Keratinocyte (primary cell): ENCODE measurements around the gene DEDD. TPM values are rescaled to one million over a fixed set of nuclear protein-coding genes. Genes with fewer than 3 reads are reported as not detected.

Source experiments
- DNase-seq: peaks from one replicate; pipeline ENCODE4 v3.0.0-alpha.2; 2011; ENCODE audit warnings: low read depth, missing footprints, low spot score
- FAIRE-seq: peaks from 2 replicates; lab custom pipeline; 2011; peaks lifted over from hg19 to GRCh38; lab: Jason Lieb, UNC
- H2AFZ ChIP-seq: 2 replicates; pipeline ENCODE4 v1.6.0; 2012; ENCODE audit warnings: low read length, control low read depth, inconsistent platforms; ENCODE audit not compliant: control insufficient read depth
- H3K27ac ChIP-seq: 2 replicates; pipeline ENCODE4 v1.5.1; 2011; ENCODE audit warnings: low read length; ENCODE audit not compliant: control insufficient read depth, insufficient read depth
- H3K27me3 ChIP-seq: 3 replicates; pipeline ENCODE4 v1.6.0; 2011; ENCODE audit warnings: low read length; ENCODE audit not compliant: control insufficient read depth, insufficient read depth; ENCODE audit errors: extremely low read depth
- H3K36me3 ChIP-seq, 2 experiments: 2 replicates in 1 of 2; 3 replicates in 1 of 2; pipeline ENCODE4 v1.5.1; 2011; ENCODE audit warnings: low read length in 2 of 2, mild to moderate bottlenecking in 1 of 2; ENCODE audit not compliant: control insufficient read depth in 2 of 2, insufficient read depth in 2 of 2; ENCODE audit errors: extremely low read depth in 1 of 2
- H3K4me1 ChIP-seq: 3 replicates; pipeline ENCODE4 v1.5.1; 2011; ENCODE audit warnings: low read length; ENCODE audit not compliant: control insufficient read depth, insufficient read depth; ENCODE audit errors: extremely low read depth
- H3K4me2 ChIP-seq: 3 replicates; pipeline ENCODE4 v1.6.0; 2011; ENCODE audit warnings: low read depth, low read length; ENCODE audit not compliant: control insufficient read depth, insufficient read depth; ENCODE audit errors: extremely low read depth
- H3K4me3 ChIP-seq, 3 experiments: fragments of 200-600 bp in 1 of 3; sonication (generic) in 1 of 3; 2 replicates in 2 of 3; 3 replicates in 1 of 3; pipeline ENCODE4 v1.5.1; 2011 to 2016; ENCODE audit warnings: low read length in 3 of 3, mild to moderate bottlenecking in 3 of 3, control low read depth in 2 of 3, inconsistent platforms in 1 of 3, low read depth in 1 of 3, mixed read lengths in 1 of 3, mixed run types in 1 of 3, moderate library complexity in 1 of 3; ENCODE audit not compliant: control insufficient read depth in 2 of 3, insufficient read depth in 2 of 3; ENCODE audit errors: extremely low read depth in 1 of 3
- H3K79me2 ChIP-seq: 2 replicates; pipeline ENCODE4 v1.6.0; 2012; ENCODE audit warnings: low read length; ENCODE audit not compliant: control insufficient read depth, insufficient read depth
- H3K9ac ChIP-seq: 3 replicates; pipeline ENCODE4 v1.6.0; 2011; ENCODE audit warnings: low read length; ENCODE audit not compliant: control insufficient read depth, insufficient read depth; ENCODE audit errors: extremely low read depth
- H3K9me1 ChIP-seq: 3 replicates; pipeline ENCODE4 v1.6.0; 2011; ENCODE audit warnings: low read length; ENCODE audit not compliant: control insufficient read depth, insufficient read depth; ENCODE audit errors: extremely low read depth
- H3K9me3 ChIP-seq: 2 replicates; pipeline ENCODE4 v1.5.1; 2012; ENCODE audit warnings: low read depth, low read length; ENCODE audit not compliant: control insufficient read depth
- H4K20me1 ChIP-seq: 3 replicates; pipeline ENCODE4 v1.6.0; 2011; ENCODE audit warnings: low read length; ENCODE audit not compliant: control insufficient read depth, insufficient read depth; ENCODE audit errors: extremely low read depth
- CTCF ChIP-seq, 3 experiments: IDR thresholded peaks in 1 of 3; conservative IDR thresholded peaks in 1 of 3; optimal IDR thresholded peaks in 1 of 3; 2 replicates in 2 of 3; 3 replicates in 1 of 3; pipeline versions ENCODE3 to v1.5.1; 2011; ENCODE audit warnings: low read length in 3 of 3, mild to moderate bottlenecking in 3 of 3, moderate library complexity in 2 of 3, control low read depth in 1 of 3, inconsistent platforms in 1 of 3; ENCODE audit not compliant: insufficient read depth in 2 of 3; ENCODE audit errors: extremely low read depth in 1 of 3
- EZH2 ChIP-seq: IDR thresholded peaks from one replicate; pipeline ENCODE4 v1.6.1; 2012; ENCODE audit warnings: inconsistent platforms, mild to moderate bottlenecking, low read length, moderate library complexity
- dilution Hi-C: fragments of 300-500 bp; cut with MboI; formaldehyde crosslinking; loops from one replicate; pipeline ENCODE4 v1.7.0; 2020; ENCODE audit warnings: low sequenced_read_pairs; ENCODE audit not compliant: extremely low pct_ligation_motif_present
- polyA plus RNA-seq, 5 experiments: library from polyadenylated mRNA; depleted of rRNA in 3 of 5; stranded (reverse) in 3 of 5; stranded (forward) in 1 of 5; unstranded in 1 of 5; fragments of >200 nt; gene quantifications; 1 replicate in 1 of 5; 2 replicates in 3 of 5; 3 replicates in 1 of 5; pipeline versions ENCODE4 v1.2.1 to v1.2.3, GENCODE V29; 2011 to 2012; ENCODE audit warnings: missing spikeins in 2 of 5, low read depth in 1 of 5, low replicate concordance in 1 of 5

The DEDD gene
- polyA plus RNA-seq, 1 donor (not counting 4 experiments of a cell fraction or from before 2014, with no cell fraction given): 33.0 TPM

GRCh38 chr1:161096015-161096414 lies 36.5 kb downstream of the DEDD start:
- no peaks in the 10 kb centered on the region for H3K27me3 ChIP-seq
- dilution Hi-C loops: no loop called here
- H3K27ac ChIP-seq: no peak overlapping the region
- FAIRE-seq: no peak
- no peak for TF ChIP-seq EZH2
- no peak for TF ChIP-seq CTCF (optimal IDR thresholded peaks at IDR 0.05 in 1 of 3, IDR thresholded peaks at IDR 0.05 in 1 of 3, conservative IDR thresholded peaks at IDR 0.05 in 1 of 3; ENCODE audit: extremely low read depth in 1 of 3, insufficient read depth in 2 of 3, low read length in 3 of 3)
- no peaks in the 10 kb centered on the region for H4K20me1 ChIP-seq
- no peak for DNase-seq
- H3K4me3 ChIP-seq: no peak overlapping the region
- no peak overlapping the region for H3K9ac ChIP-seq
- peaks cover 12 to 13% of the 10 kb centered on the region in 2 experiments for H3K36me3 ChIP-seq
- H2AFZ ChIP-seq: no peak overlapping the region
- H3K4me1 ChIP-seq: peaks cover 44% of the 10 kb centered on the region
- H3K79me2 ChIP-seq: no peaks in the 10 kb centered on the region
- H3K4me2 ChIP-seq: no peak overlapping the region
- no peaks in the 10 kb centered on the region for H3K9me3 ChIP-seq
- no peaks in the 10 kb centered on the region for H3K9me1 ChIP-seq

- Histone ChIP-seq H3K9me3 (no peaks in the 10 kb centered on the region), H3K4me2 (no peak overlapping the region), H3K9ac (no peak overlapping the region), H2AFZ (no peak overlapping the region), H3K36me3 (peaks cover 8% of the 10 kb centered on the region in 2 experiments), H3K4me1 (peaks cover 44% of the 10 kb centered on the region), H3K4me3 (no peak overlapping the region), H4K20me1 (no peaks in the 10 kb centered on the region), H3K27ac (no peak overlapping the region), H3K27me3 (no peaks in the 10 kb centered on the region), H3K9me1 (no peaks in the 10 kb centered on the region), H3K79me2 (no peaks in the 10 kb centered on the region)
- TF ChIP-seq CTCF (optimal IDR thresholded peaks at IDR 0.05 in 1 of 3, IDR thresholded peaks at IDR 0.05 in 1 of 3, conservative IDR thresholded peaks at IDR 0.05 in 1 of 3; ENCODE audit: extremely low read depth in 1 of 3, insufficient read depth in 2 of 3, low read length in 3 of 3): no peak
- no peak for TF ChIP-seq EZH2
- FAIRE-seq: no peak
- DNase-seq: no peak
- dilution Hi-C loops: no loop called here
Observed at GRCh38 chr1:161095230-161095629, 37.2 kb downstream of the DEDD start.
